Raji (cell line): ENCODE results near the gene NISCH.

Experiments
- POLR2A ChIP-seq: IDR thresholded peaks from 2 replicates; pipeline ENCODE4 v1.6.1; 2011; ENCODE audit warnings: low read depth, low read length, control low read depth; ENCODE audit not compliant: insufficient read depth

NISCH gene

GRCh38 chr3:52487050-52487787 lies 31.8 kb downstream of the NISCH start:
- TF ChIP-seq POLR2A = no peak

DNA sequence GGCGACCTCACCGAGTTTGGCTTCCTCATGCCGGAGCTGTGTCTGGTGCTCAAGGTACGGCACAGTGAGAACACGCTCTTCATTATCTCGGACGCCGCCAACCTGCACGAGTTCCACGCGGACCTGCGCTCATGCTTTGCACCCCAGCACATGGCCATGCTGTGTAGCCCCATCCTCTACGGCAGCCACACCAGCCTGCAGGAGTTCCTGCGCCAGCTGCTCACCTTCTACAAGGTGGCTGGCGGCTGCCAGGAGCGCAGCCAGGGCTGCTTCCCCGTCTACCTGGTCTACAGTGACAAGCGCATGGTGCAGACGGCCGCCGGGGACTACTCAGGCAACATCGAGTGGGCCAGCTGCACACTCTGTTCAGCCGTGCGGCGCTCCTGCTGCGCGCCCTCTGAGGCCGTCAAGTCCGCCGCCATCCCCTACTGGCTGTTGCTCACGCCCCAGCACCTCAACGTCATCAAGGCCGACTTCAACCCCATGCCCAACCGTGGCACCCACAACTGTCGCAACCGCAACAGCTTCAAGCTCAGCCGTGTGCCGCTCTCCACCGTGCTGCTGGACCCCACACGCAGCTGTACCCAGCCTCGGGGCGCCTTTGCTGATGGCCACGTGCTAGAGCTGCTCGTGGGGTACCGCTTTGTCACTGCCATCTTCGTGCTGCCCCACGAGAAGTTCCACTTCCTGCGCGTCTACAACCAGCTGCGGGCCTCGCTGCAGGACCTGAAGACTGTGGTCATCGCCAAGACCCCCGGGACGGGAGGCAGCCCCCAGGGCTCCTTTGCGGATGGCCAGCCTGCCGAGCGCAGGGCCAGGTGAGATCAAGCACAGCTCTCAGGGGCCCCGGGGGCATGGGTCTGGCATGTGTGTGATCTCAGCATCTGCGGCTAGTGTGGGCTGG lies 32.6 kb downstream of the NISCH start:
- TF ChIP-seq POLR2A = no peak

DNA sequence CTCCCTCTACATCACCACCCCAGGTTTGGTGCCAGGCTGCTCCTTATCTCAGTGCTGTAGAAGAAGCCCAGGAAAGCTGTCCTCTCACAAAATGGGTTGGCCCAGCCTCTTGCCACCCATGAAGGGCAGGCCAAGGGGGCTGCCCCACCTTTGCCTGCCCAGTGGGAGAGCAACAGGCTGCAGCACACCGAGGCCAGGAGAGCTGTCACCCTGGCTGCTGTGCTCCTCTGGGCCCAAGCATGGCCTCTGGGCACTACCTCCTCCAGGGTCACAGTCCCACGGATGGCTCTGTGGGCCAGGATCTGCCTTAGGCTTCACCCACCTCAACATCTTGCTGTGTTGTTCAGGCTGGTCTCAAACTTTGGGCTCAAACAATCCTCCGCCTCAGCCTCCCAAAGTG lies 33.3 kb downstream of the NISCH start:
- TF ChIP-seq POLR2A = no peak

DNA sequence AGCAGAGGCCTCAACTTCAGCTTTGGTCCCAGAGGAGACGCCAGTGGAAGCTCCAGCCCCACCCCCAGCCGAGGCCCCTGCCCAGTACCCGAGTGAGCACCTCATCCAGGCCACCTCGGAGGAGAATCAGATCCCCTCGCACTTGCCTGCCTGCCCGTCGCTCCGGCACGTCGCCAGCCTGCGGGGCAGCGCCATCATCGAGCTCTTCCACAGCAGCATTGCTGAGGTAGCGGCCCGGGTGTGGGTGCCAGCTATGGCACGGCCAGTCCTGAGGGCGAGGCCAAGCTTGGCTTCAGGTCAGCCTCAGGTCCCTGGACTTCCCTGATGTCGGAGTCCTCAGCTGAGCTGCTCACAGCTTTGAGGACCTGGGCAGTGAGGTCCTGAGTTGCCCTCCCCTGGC lies 34.0 kb downstream of the NISCH start:
- no peak for TF ChIP-seq POLR2A

DNA sequence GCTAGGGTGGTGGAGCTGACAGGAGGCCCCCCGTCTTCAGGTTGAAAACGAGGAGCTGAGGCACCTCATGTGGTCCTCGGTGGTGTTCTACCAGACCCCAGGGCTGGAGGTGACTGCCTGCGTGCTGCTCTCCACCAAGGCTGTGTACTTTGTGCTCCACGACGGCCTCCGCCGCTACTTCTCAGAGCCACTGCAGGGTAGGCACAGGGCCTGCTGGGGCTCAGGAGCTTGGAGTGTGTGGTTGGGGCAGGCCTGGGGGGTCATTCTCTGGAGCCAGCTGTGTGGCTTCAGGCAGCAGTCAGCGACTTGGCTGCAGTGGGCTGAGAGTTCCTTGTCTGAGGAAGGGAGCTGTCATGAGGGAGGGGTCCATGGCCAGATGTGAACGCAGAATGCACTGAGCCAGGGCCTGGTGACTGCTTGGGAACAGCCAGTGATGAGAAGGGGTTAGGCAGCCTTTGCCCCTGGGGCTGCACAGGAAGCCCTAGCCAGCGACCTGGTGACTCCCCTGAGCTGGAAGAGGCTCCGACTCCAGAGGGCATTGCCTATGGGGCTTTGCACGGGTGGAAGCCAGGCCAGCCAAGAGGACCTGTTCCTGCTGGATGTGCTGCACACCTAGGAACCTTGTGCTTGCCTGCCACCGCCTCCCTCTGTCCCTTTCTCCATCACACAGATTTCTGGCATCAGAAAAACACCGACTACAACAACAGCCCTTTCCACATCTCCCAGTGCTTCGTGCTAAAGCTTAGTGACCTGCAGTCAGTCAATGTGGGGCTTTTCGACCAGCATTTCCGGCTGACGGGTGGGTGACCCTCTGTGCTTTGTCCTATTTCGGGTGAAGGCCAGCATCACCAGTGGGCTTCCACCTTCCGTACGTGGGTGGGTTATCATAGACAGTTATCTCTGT lies 34.9 kb downstream of the NISCH start:
- no peak for TF ChIP-seq POLR2A

- TF ChIP-seq POLR2A = no peak
These were observed 35.6 kb downstream of the NISCH start for GRCh38 chr3:52490939-52491526.

GRCh38 chr3:52492059-52492458 lies 36.7 kb downstream of the NISCH start:
- TF ChIP-seq POLR2A = no peak

DNA sequence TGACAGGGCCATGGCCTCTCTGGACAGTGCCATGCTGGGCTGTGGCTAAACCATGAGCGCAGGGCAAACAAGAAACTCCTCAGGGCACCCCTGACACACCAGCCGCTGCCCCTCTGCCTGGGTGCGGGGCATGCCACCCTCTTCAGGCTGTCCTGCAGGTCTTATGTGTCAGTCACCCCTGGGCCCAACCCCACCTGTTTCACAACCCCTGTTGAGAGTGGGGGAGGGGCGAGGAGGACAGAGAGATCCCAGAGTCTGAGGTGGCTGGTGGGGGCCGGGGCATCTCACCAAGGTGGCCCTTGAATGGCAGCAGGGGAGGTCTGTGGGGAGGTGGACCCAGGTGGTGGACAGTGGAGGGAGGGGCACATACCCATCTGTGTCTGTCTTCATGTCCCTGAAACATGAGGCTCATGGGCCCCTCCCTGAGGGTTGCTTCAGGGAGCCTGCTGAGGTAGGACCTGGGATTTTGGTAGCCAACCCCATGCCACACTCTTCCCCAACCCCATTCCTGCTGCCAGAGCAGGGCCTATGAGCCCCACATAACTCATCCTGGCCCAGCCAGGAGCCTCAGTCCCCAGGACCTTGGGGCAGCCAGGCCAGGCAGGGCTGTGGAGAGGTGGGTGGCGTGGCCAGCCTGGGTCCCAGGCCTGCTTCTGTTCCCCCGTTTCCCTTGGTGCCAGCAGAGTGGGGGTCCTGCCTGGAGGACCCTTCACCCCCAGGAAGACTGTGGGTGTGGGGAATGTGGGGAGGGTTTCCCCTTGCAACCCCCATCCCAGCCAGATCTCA lies 38.0 kb downstream of the NISCH start:
- no peak for TF ChIP-seq POLR2A

DNA sequence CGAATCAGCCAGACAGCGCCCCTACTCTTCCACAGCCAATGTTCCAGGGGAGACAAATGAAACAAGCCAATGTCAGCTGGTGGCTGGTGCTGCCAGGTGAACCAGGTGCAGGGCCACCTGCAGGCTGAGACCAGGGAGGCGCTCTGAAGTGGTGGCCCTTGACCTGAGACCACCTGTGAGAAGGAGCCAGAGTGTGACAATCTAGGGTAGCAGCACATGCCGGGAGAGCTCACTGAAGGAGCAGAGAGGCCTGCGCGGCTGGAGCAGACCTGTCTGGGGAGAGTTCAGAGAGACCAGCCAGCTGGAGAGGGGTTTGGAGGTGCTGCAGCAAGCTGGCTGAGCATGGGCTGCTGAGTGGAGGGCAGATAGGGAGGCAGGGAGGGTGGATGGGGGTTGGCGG lies 39.0 kb downstream of the NISCH start:
- TF ChIP-seq POLR2A = no peak

- no peak for TF ChIP-seq POLR2A
These were observed 39.6 kb downstream of the NISCH start, which contains the start of gene STAB1 for GRCh38 chr3:52494886-52495495. Gene STAB1 (plus strand): TSS chr3:52495338. CDS start chr3:52495414, 76 bp downstream.

GRCh38 chr3:52495777-52496602 lies 40.6 kb downstream of the NISCH start:
- TF ChIP-seq POLR2A = no peak

DNA sequence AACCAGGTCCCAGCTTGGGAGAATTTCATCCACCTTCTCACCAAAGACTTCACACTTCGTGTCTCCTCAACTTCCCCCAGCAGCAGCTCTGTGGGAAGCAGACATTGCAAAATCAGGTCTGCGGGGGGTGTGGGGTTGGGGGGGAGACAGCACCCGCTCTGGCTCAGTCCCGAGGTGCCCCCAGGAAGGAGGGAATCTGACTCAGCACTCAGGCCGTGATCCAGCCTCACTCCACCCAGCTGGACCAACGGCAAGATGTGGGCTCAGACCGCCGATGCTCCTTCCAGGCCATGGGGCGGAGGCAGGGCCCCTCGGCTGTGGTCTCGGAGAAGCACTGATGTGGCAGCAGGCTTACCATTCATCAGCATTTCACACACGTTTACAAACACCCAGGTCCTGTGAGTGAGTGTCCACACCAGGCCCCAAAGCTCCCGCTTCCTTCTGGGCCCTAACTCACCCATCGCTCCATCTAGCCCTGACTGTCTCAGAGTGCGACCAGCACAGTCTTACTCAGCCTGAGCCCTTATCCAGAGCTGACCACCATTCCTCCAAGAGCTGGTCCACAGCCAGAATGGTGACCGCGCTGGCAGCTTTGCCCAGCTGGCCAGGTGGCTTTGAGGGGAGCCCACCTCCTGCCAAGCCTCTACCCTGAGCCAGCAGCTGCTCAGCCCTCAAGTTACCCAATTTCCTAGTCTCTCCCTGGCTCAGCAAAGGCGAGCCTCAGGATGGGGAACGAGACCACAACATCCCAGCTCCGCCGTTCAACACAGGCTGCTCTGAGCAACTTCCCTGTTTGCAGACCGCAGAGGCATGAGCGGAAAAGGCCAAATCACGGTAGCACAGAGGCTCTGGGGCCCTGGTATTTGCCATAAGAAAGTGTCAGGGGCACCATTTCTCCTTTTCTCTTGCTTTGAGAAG lies 43.0 kb downstream of the NISCH start:
- TF ChIP-seq POLR2A = no peak
